ENCODE data around the gene CARD18. TPM values are rescaled to one million over a fixed set of nuclear protein-coding genes. Genes with fewer than 3 reads are reported as not detected.

CARD18 gene
- total RNA-seq, 1 donor from 2014 or later, result not detected

DNA sequence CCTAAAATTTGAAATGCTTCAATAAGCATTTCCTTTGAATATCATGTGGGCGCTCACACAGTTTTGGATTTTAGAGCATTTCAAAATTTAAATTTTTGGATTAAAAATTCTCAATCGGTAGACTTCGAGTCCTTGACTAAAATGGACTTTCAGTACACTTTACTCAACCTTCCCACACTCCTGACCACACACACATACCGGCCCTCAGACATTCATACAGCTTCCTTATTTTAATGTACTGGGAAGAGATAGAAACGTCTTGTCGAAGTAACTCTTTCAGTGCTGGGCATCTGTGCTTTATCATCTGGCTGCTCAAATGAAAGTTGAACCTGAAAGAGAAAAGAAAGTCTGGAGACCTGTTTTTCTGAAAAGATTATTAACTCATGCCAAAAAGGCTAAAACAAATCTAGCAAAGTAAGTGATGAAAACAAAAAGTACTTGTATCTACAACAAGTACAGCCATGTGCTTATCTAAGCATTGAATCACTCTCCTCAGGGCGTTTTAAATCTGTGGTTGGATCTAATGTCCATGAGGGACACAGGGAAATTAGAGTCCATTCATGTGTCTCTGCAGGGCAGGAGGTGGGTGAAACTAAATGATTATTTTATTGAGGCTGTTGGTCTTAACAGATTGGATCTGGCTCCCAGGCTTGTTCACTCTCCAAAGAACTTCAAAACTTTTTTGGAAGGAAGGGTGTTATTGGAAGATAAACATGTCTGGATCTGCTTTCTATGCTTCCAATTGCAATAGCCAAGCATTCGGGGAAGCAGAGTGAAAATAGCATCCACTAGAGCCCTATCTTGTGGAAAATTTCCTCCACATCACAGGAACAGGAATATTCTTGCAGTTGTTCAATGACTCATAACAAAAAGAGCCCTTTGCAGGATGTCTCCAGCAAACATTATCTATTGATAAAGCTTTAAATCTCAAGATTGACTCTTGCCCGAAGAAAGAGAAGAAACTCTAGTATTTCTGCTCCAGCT is 47.0 kb downstream of the CARD18 start:
- DNase-seq (ENCODE audit: low spot score in 2 of 2) (no peak), FAIRE-seq (no peak)

Other genes starting within 250 kb of the CARD18 start
- 0.82 TPM for gene CASP12, start 241.3 kb downstream of the CARD18 start, total RNA-seq
- gene CASP4, start 171.2 kb downstream of the CARD18 start, total RNA-seq, result 2.9 TPM
- gene CASP5, start 116.6 kb downstream of the CARD18 start, total RNA-seq, result not detected
- gene CASP1, start 104.6 kb downstream of the CARD18 start, total RNA-seq, result 2.9 TPM
- not detected for gene CARD16, start 94.4 kb downstream of the CARD18 start, total RNA-seq